Mucosa of descending colon (tissue), 3 donors: ENCODE measurements around the gene ZBTB11. TPM values are rescaled to one million over a fixed set of nuclear protein-coding genes. Genes with fewer than 3 reads are reported as not detected.

Experiments used
- ATAC-seq: fragments of 200-7000 bp; cut with Tn5 transposase; one replicate; pipeline ENCODE4 v1.9.1; 2020; ENCODE audit warnings: mild to moderate bottlenecking, moderate library complexity
- DNase-seq, 3 donors: peaks; one replicate each; pipeline ENCODE4 v3.0.0-alpha.2; 2020
- H3K36me3 ChIP-seq: fragments of 200-600 bp; one replicate; pipeline ENCODE4 v1.8.0; 2021; ENCODE audit warnings: low read depth, mild to moderate bottlenecking
- H3K4me1 ChIP-seq: fragments of 200-600 bp; one replicate; pipeline ENCODE4 v1.8.0; 2021; ENCODE audit warnings: low read depth, mild to moderate bottlenecking
- H3K4me3 ChIP-seq: fragments of 200-600 bp; one replicate; pipeline ENCODE4 v1.8.0; 2021; ENCODE audit warnings: mild to moderate bottlenecking
- H3K9me3 ChIP-seq: fragments of 200-600 bp; one replicate; pipeline ENCODE4 v1.8.0; 2021; ENCODE audit warnings: mild to moderate bottlenecking
- intact Hi-C, 2 donors: fragments of 100-400 bp; cut with DNase I in 1 of 2; cut with micrococcal nuclease in 1 of 2; formaldehyde crosslinking; loops; one replicate each; pipeline versions ENCODE4 v1.11.0 to v1.11.1; 2022; cut with DNase I, micrococcal nuclease
- total RNA-seq, 3 donors: library from RNA; stranded (reverse); fragmentation: NEBNext Ultra II Directional in 2 of 3; extraction: Animal tissue kit (Norgen Biotek cat#: 25700) in 2 of 3; gene quantifications; one replicate each; pipeline versions ENCODE4 v1.2.1 to v1.2.4, GENCODE V29; 2021 to 2023
- TF ChIP-seq, protein P1 (sequence below): fragments of 200-600 bp; IDR thresholded peaks from one replicate; pipeline ENCODE4 v1.8.0; 2022; ENCODE audit warnings: antibody characterized with exemption, mild to moderate bottlenecking
- donor health status: DM: no; HTN: no; CAD: no; lungs with moderate emphysema.
- donor health status: DM: no; HTN: no; CAD: no.
- donor health status: DM: no; HTN: yes; CAD: no.

The ZBTB11 gene
- total RNA-seq, 3 donors from 2014 or later: 13.0 to 19.4 (median 13.1) TPM

DNA sequence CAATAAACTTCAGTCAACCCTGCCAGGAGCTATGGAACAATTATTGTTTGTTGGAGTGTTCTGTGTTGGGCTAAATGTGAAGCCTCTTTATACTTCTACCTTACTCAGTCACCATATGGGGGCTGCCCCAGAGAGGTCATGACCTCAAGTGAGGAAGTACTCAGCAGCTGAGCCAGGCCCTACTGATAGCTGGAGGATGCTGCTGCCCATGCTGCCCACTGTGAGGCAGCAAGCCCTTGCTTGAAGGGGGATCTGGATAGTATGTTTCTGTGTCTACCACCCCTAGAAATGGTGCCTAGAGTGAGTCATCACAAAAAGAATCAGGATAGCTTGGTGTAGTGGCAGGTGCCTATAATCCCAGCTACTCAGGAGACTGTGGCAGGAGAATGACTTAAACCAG, 14.0 kb upstream of the ZBTB11 start:
- Histone ChIP-seq H3K9me3 (no peaks in the 10 kb centered on the region), H3K4me1 (peaks cover 6% of the 10 kb centered on the region), H3K36me3 (no peaks in the 10 kb centered on the region), H3K4me3 (no peak overlapping the region)
- ATAC-seq (no peak), DNase-seq (no peak)
- intact Hi-C loops: no loop called here
- TF ChIP-seq, protein P1, sequence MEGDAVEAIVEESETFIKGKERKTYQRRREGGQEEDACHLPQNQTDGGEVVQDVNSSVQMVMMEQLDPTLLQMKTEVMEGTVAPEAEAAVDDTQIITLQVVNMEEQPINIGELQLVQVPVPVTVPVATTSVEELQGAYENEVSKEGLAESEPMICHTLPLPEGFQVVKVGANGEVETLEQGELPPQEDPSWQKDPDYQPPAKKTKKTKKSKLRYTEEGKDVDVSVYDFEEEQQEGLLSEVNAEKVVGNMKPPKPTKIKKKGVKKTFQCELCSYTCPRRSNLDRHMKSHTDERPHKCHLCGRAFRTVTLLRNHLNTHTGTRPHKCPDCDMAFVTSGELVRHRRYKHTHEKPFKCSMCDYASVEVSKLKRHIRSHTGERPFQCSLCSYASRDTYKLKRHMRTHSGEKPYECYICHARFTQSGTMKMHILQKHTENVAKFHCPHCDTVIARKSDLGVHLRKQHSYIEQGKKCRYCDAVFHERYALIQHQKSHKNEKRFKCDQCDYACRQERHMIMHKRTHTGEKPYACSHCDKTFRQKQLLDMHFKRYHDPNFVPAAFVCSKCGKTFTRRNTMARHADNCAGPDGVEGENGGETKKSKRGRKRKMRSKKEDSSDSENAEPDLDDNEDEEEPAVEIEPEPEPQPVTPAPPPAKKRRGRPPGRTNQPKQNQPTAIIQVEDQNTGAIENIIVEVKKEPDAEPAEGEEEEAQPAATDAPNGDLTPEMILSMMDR: no peak

DNA sequence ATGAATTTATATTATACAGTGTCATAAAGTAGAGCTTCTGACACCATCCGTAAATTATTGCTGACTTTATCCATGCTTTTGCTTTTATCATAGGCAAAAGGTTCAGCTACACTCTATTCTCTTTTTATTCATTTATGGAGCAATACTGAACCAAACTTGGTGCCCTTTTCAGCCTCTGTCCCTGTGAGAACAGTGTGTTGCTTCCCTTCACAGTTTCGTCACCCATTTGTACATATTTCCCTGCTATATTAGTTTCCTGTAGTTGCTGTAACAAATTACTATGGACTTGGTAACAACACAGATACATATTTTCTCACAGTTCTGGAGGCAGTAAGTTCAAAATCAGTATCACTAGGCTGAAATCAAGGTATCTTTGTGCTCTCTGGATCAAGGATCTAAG, 12.4 kb upstream of the ZBTB11 start:
- no peak for DNase-seq
- no peak for ATAC-seq
- Histone ChIP-seq H3K4me3 (no peak overlapping the region), H3K4me1 (peaks cover 18% of the 10 kb centered on the region), H3K9me3 (no peaks in the 10 kb centered on the region), H3K36me3 (no peaks in the 10 kb centered on the region)
- intact Hi-C loops: no loop called here
- TF ChIP-seq, protein P1: no peak

DNA sequence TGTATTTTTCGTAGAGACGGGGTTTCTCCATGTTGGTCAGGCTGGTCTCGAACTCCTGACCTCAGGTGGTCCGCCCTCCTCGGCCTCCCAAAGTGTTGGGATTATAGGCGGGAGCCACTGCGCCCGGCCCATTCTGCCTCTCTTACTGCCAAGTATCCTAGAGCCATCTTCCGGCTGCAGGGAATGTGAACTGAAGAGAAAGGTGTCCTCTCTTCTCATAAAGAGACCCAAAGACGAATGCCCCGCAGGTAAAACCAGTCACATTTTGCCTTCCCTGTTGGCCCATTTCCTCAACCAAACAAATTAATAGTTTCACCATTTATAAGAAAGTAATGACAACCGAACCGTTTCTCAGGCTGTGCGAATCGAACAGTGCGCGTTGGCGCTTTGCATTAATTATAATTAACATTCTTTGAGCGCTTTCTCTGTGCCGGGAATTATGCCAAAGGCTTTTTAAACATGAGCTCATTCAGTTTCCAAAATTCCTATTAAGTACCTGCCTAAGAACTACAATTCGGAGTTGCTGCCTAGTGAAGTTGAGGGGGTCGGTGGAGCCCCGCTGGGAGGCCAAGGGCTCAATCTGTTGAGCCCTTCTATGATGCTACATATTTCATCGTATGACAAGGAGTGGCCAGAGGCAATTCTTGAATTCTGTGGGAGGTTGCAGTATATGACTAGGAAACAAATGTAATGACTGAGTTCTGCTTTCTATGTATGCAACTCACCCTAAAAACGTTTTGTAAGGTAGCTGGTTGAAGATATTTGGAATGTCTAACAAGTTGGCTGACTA, 10.4 kb upstream of the ZBTB11 start:
- peak; percentile 3 for ATAC-seq
- intact Hi-C loops: no loop called here
- peak overlapping the region; percentile 55 for H3K4me3 ChIP-seq
- peak in 1 of 3 donors; percentile 30 for DNase-seq
- no peaks in the 10 kb centered on the region for H3K36me3 ChIP-seq
- TF ChIP-seq, protein P1: no peak
- no peaks in the 10 kb centered on the region for H3K9me3 ChIP-seq
- H3K4me1 ChIP-seq: peaks cover 25% of the 10 kb centered on the region

DNA sequence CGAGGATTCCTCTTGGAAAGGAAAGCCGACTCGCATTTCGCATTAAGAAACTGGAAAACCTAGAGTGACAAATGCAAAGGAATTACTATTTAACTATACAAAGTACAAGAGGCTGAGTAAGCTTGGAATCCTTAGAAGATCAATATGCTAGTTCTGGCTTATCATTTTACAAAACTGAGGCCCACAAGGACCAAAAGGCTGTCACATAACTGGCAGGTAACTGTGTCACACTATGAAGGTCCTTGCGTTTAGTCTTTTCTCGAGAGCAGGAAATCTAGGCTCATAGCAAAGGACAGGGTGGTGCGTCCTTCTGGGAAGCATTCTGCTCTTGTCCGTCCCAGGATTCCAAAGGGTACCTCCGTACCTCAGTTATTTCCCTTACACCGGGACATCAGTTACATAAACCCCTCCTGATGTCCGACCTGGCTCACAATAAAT, 9.0 kb upstream of the ZBTB11 start:
- no peak for DNase-seq
- ATAC-seq: peak; percentile 46
- intact Hi-C loops: no loop called here
- peak overlapping the region; percentile 55 for H3K4me3 ChIP-seq
- H3K9me3 ChIP-seq: no peaks in the 10 kb centered on the region
- H3K36me3 ChIP-seq: peaks cover 2% of the 10 kb centered on the region
- H3K4me1 ChIP-seq: peaks cover 25% of the 10 kb centered on the region
- TF ChIP-seq, protein P1: no peak

DNA sequence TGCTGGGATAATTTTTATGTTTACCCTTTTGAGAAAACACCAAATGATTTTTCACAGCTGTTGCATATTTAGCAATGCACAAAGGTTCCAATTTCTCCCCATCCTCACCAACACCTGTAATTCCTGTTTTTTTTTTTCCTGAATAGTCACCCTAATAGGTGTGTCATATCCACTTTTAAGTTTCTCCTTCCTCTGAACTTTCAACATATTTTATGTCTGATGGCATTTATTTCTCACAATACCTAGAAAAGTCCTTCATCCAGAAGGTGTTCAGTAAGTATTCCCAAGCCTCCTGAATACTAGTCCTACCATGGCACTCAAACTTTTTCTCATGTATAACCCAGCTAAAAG, 8.1 kb upstream of the ZBTB11 start:
- no peak for ATAC-seq

More for the DNA sequence above, 8.1 kb upstream of the ZBTB11 start:
- Histone ChIP-seq H3K9me3 (no peaks in the 10 kb centered on the region), H3K4me3 (no peak overlapping the region), H3K4me1 (peaks cover 25% of the 10 kb centered on the region), H3K36me3 (peaks cover 7% of the 10 kb centered on the region)
- intact Hi-C loops: no loop called here
- no peak for DNase-seq
- TF ChIP-seq, protein P1: no peak
